H1 (cell line): Measurements from ENCODE around the gene KSR2. TPM values are rescaled to one million over a fixed set of nuclear protein-coding genes. Genes with fewer than 3 reads are reported as not detected.

Experiments
- CTCF ChIA-PET: fragments of 300-600 bp; sonication (Branson Sonifier 250); formaldehyde crosslinking; loops from one replicate; lab custom pipeline; 2021; ENCODE audit not compliant: partially characterized antibody; lab: Charles Lee
- POLR2A ChIA-PET: fragments of 300-600 bp; sonication (Branson Sonifier 250); formaldehyde crosslinking; loops from one replicate; lab custom pipeline; 2021; ENCODE audit warnings: inconsistent platforms; ENCODE audit not compliant: partially characterized antibody; lab: Charles Lee
- DNase-seq, 2 experiments: peaks; one replicate each; pipeline versions ENCODE4 v3.0.0 to v3.0.0-alpha.2; 2010 to 2022; ENCODE audit warnings: low spot score in 2 of 2, low read depth in 1 of 2, mixed read lengths in 1 of 2
- FAIRE-seq: peaks from 2 replicates; lab custom pipeline; 2011; peaks lifted over from hg19 to GRCh38; lab: Jason Lieb, UNC
- H2AFZ ChIP-seq: 2 replicates; pipeline ENCODE4 v1.8.1; 2012; ENCODE audit warnings: low read length, inconsistent platforms
- H2AK5ac ChIP-seq: 2 replicates; pipeline ENCODE4 v1.6.1; 2013; ENCODE audit warnings: low read depth, low read length
- H2BK120ac ChIP-seq: replicated peaks from 2 replicates; pipeline ENCODE3; 2013; ENCODE audit warnings: low read depth, low read length, inconsistent platforms
- H2BK12ac ChIP-seq: 2 replicates; pipeline ENCODE4 v1.6.1; 2013; ENCODE audit warnings: low read depth, low read length
- H2BK15ac ChIP-seq: 2 replicates; pipeline ENCODE4 v1.6.1; 2013; ENCODE audit warnings: low read length
- H2BK20ac ChIP-seq: 2 replicates; pipeline ENCODE4 v1.6.1; 2013; ENCODE audit warnings: low read length
- H2BK5ac ChIP-seq: 2 replicates; pipeline ENCODE4 v1.6.1; 2013; ENCODE audit warnings: low read depth, low read length
- H3K14ac ChIP-seq: 2 replicates; pipeline ENCODE4 v1.6.1; 2013; ENCODE audit warnings: inconsistent platforms; ENCODE audit not compliant: insufficient read length
- H3K18ac ChIP-seq: 2 replicates; pipeline ENCODE4 v1.6.1; 2013; ENCODE audit warnings: low read length; ENCODE audit errors: extremely low read depth
- H3K23ac ChIP-seq: 2 replicates; pipeline ENCODE4 v1.6.1; 2013; ENCODE audit warnings: inconsistent platforms; ENCODE audit not compliant: insufficient read length
- H3K23me2 ChIP-seq: 2 replicates; pipeline ENCODE4 v1.6.1; 2013; ENCODE audit warnings: low read depth, low read length
- H3K27ac ChIP-seq: 2 replicates; pipeline ENCODE4 v1.6.1; 2011; ENCODE audit warnings: low read depth, low read length, inconsistent platforms
- H3K27me3 ChIP-seq, 4 experiments: replicated peaks in 1 of 4; 1 replicate in 1 of 4; 2 replicates in 3 of 4; pipeline versions ENCODE4 v1.6.1 to v1.8.1; 2011 to 2013; ENCODE audit warnings: low read length in 3 of 4, mild to moderate bottlenecking in 3 of 4, inconsistent platforms in 2 of 4, mixed read lengths in 2 of 4, moderate library complexity in 1 of 4; ENCODE audit not compliant: control insufficient read depth in 3 of 4, insufficient read depth in 3 of 4; ENCODE audit errors: extremely low read depth in 1 of 4
- H3K36me3 ChIP-seq, 4 experiments: 2 replicates each; pipeline versions ENCODE4 v1.6.1 to v1.8.1; 2011 to 2013; ENCODE audit warnings: mild to moderate bottlenecking in 4 of 4, low read length in 3 of 4, moderate library complexity in 2 of 4, control low read depth in 1 of 4, inconsistent platforms in 1 of 4; ENCODE audit not compliant: insufficient read depth in 4 of 4, control insufficient read depth in 2 of 4
- H3K4ac ChIP-seq: replicated peaks from 2 replicates; pipeline ENCODE3; 2013; ENCODE audit warnings: low read length, low read depth, mixed read lengths, inconsistent platforms; ENCODE audit not compliant: insufficient read length
- H3K4me1 ChIP-seq, 4 experiments: replicated peaks in 1 of 4; 1 replicate in 1 of 4; 2 replicates in 3 of 4; pipeline versions ENCODE4 v1.6.1 to v1.8.1; 2011 to 2013; ENCODE audit warnings: low read length in 3 of 4, inconsistent platforms in 2 of 4, mixed read lengths in 1 of 4; ENCODE audit not compliant: insufficient read depth in 4 of 4, control insufficient read depth in 3 of 4
- H3K4me2 ChIP-seq, 2 experiments: 2 replicates each; pipeline versions ENCODE4 v1.6.1 to v1.8.1; 2011 to 2013; ENCODE audit warnings: low read depth in 2 of 2, low read length in 2 of 2, control low read depth in 1 of 2, inconsistent platforms in 1 of 2, mild to moderate bottlenecking in 1 of 2; ENCODE audit not compliant: insufficient read depth in 1 of 2
- H3K4me3 ChIP-seq, 4 experiments: fragments of 200-600, 300-600 bp in 1 of 4; sonication (generic), shearing (Covaris generic), sonication (Bioruptor Twin) in 1 of 4; 2 replicates each; pipeline versions ENCODE4 v1.5.1 to v1.8.1; 2011 to 2016; ENCODE audit warnings: low read length in 4 of 4, low read depth in 3 of 4, control low read depth in 2 of 4, inconsistent platforms in 2 of 4, mild to moderate bottlenecking in 2 of 4, mixed read lengths in 1 of 4, moderate library complexity in 1 of 4; ENCODE audit not compliant: insufficient read depth in 2 of 4; ENCODE audit errors: extremely low read depth in 1 of 4
- H3K56ac ChIP-seq: replicated peaks from 2 replicates; pipeline ENCODE3; 2013; ENCODE audit warnings: low read depth, mild to moderate bottlenecking, mixed read lengths, low read length, inconsistent platforms; ENCODE audit not compliant: insufficient read length
- H3K79me1 ChIP-seq: 2 replicates; pipeline ENCODE4 v1.6.1; 2013; ENCODE audit warnings: low read depth, low read length, control low read depth
- H3K79me2 ChIP-seq, 2 experiments: 2 replicates each; pipeline versions ENCODE4 v1.6.1 to v1.8.1; 2012 to 2013; ENCODE audit warnings: low read length in 2 of 2, mild to moderate bottlenecking in 2 of 2, inconsistent platforms in 1 of 2; ENCODE audit not compliant: insufficient read depth in 2 of 2, control insufficient read depth in 1 of 2
- H3K9ac ChIP-seq, 4 experiments: replicated peaks in 1 of 4; 1 replicate in 1 of 4; 2 replicates in 3 of 4; pipeline versions ENCODE4 v1.6.1 to v1.8.1; 2011 to 2013; ENCODE audit warnings: low read depth in 3 of 4, low read length in 3 of 4, control low read depth in 2 of 4, mild to moderate bottlenecking in 2 of 4, moderate library complexity in 2 of 4, inconsistent platforms in 1 of 4; ENCODE audit errors: extremely low read depth in 1 of 4
- H3K9me3 ChIP-seq, 2 experiments: 2 replicates each; pipeline versions ENCODE4 v1.6.1 to v1.8.1; 2012 to 2013; ENCODE audit warnings: mild to moderate bottlenecking in 2 of 2, moderate library complexity in 2 of 2, control low read depth in 1 of 2, inconsistent platforms in 1 of 2, low read depth in 1 of 2, low read length in 1 of 2, mixed read lengths in 1 of 2; ENCODE audit not compliant: insufficient read depth in 2 of 2
- H4K20me1 ChIP-seq, 2 experiments: replicated peaks in 1 of 2; 2 replicates each; pipeline versions ENCODE3 to v1.8.1; 2011 to 2013; ENCODE audit warnings: inconsistent platforms in 2 of 2, low read length in 2 of 2, mild to moderate bottlenecking in 1 of 2; ENCODE audit not compliant: insufficient read depth in 2 of 2, control insufficient read depth in 1 of 2
- H4K5ac ChIP-seq: 2 replicates; pipeline ENCODE4 v1.6.1; 2013; ENCODE audit warnings: low read length, low read depth, mixed read lengths, inconsistent platforms; ENCODE audit not compliant: insufficient read length
- H4K8ac ChIP-seq: 2 replicates; pipeline ENCODE4 v1.8.0; 2013; ENCODE audit warnings: mild to moderate bottlenecking, moderate library complexity, low read length, inconsistent platforms; ENCODE audit not compliant: insufficient read depth; ENCODE audit errors: extremely low read depth
- H4K91ac ChIP-seq: replicated peaks from 2 replicates; pipeline ENCODE3; 2013; ENCODE audit warnings: low read length, mixed read lengths, inconsistent platforms; ENCODE audit not compliant: insufficient read length
- BACH1 ChIP-seq: IDR thresholded peaks from 2 replicates; pipeline ENCODE4 v1.6.1; 2012; ENCODE audit warnings: low read length, improper control_type of control experiment
- CREB1 ChIP-seq: IDR thresholded peaks from 2 replicates; pipeline ENCODE4 v1.6.1; 2012; ENCODE audit warnings: inconsistent platforms
- EGR1 ChIP-seq: IDR thresholded peaks from 2 replicates; pipeline ENCODE4 v1.6.1; 2011; ENCODE audit warnings: low read depth, low read length, borderline replicate concordance
- GTF2F1 ChIP-seq: IDR thresholded peaks from 2 replicates; pipeline ENCODE4 v1.6.1; 2012; ENCODE audit warnings: low read depth, low read length, improper control_type of control experiment, borderline replicate concordance
- KDM5A ChIP-seq: fragments of 200-600 bp; IDR thresholded peaks from 2 replicates; pipeline ENCODE4 v1.7.1; 2012; ENCODE audit warnings: mild to moderate bottlenecking, low read length, inconsistent platforms, mixed read lengths
- POU5F1 ChIP-seq: IDR thresholded peaks from 2 replicates; pipeline ENCODE4 v1.6.1; 2011; ENCODE audit warnings: low read depth, mild to moderate bottlenecking, low read length, moderate library complexity
- SAP30 ChIP-seq: fragments of 300-600 bp; sonication (generic); IDR thresholded peaks from 2 replicates; pipeline ENCODE4 v1.7.1; 2012; ENCODE audit warnings: low read length, moderate library complexity, mild to moderate bottlenecking, inconsistent platforms; ENCODE audit not compliant: insufficient read depth, insufficient replicate concordance
- SP4 ChIP-seq: IDR thresholded peaks from 2 replicates; pipeline ENCODE4 v1.6.1; 2012; ENCODE audit warnings: low read length, inconsistent platforms
- WGBS, 2 experiments: shearing (Covaris generic) in 1 of 2; methylation state at CpG; one replicate each; pipeline versions ENCODE4 v1.1.6 to v1.1.7; 2013 to 2015; ENCODE audit warnings: low lambda C conversion rate in 2 of 2, mixed read lengths in 2 of 2, inconsistent platforms in 1 of 2, low coverage in 1 of 2, missing lambda C conversion rate in 1 of 2; ENCODE audit not compliant: insufficient replicate concordance in 2 of 2, insufficient coverage in 1 of 2, insufficient read length in 1 of 2; ENCODE audit errors: extremely low coverage in 1 of 2, missing lambda C conversion rate in 1 of 2; 5-methylcytosine and 5-hydroxymethylcytosine counted together
- polyA plus RNA-seq, 7 experiments: library from polyadenylated mRNA; depleted of rRNA in 3 of 7; stranded (reverse) in 5 of 7; unstranded in 2 of 7; fragments of >200 nt in 5 of 7; fragments of 200-250 nt in 2 of 7; gene quantifications; 1 replicate in 5 of 7; 2 replicates in 1 of 7; 4 replicates in 1 of 7; pipeline versions ENCODE4 v1.2.1 to v1.2.3, GENCODE V29; 2011 to 2013; ENCODE audit warnings: missing spikeins in 2 of 7, mixed read lengths in 2 of 7
- total RNA-seq: library from RNA; stranded (reverse); fragmentation: NEBNext Ultra II Directional; extraction: Animal tissue kit (Norgen Biotek cat#: 25700); gene quantifications from 2 replicates; pipeline ENCODE4 v1.2.1, GENCODE V29; 2021
- TF ChIP-seq, protein P1 (sequence below), 3 experiments: IDR thresholded peaks; 1 replicate in 2 of 3; 2 replicates in 1 of 3; pipeline versions ENCODE4 v1.5.1 to v1.6.1; 2011; ENCODE audit warnings: low read length in 3 of 3, mild to moderate bottlenecking in 3 of 3, inconsistent platforms in 2 of 3, low read depth in 1 of 3, moderate library complexity in 1 of 3; ENCODE audit not compliant: insufficient read depth in 1 of 3; ENCODE audit errors: control extremely low read depth in 1 of 3
- TF ChIP-seq, protein P2 (sequence below): IDR thresholded peaks from 2 replicates; pipeline ENCODE4 v1.6.1; 2011; ENCODE audit warnings: low read length, improper control_type of control experiment

The KSR2 gene
- total and polyA plus RNA-seq, 2 of the 8 experiments (the other 6 are each of a cell fraction or from before 2014, with no cell fraction given): 0.74 to 2.2 TPM

DNA sequence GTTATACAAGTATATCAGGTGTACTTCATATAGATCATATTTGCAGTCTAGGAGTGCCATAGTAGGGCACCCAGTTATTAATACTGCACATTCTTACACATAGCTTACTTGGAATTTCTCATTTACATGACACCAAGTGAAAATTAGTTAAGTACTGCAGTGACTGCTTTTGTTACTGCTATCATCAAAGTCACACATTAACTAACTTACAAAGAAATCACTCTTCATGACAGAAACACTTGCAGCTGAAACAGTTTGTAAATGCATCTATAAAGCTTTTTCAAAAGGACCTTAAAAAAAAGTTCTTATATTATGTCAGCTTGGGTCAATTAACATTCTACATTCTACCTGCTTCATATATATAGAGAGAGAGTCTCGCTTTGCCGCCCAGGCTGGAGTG is 29.9 kb upstream of the KSR2 start:
- Histone ChIP-seq H4K5ac (no peak overlapping the region), H3K9me3 (no peaks in the 10 kb centered on the region), H3K27me3 (no peaks in the 10 kb centered on the region), H3K23me2 (no peaks in the 10 kb centered on the region), H4K91ac (no peak overlapping the region), H2BK20ac (no peak overlapping the region), H3K9ac (no peak overlapping the region), H2AK5ac (no peak overlapping the region), H3K18ac (no peak overlapping the region), H3K14ac (no peak overlapping the region), H3K23ac (no peak overlapping the region), H3K36me3 (no peaks in the 10 kb centered on the region), H2BK5ac (no peak overlapping the region), H3K4me1 (no peaks in the 10 kb centered on the region), H3K4me3 (no peak overlapping the region), H2BK120ac (no peak overlapping the region), H3K79me1 (no peaks in the 10 kb centered on the region), H3K27ac (no peak overlapping the region), H3K4me2 (no peak overlapping the region), H2AFZ (no peak overlapping the region), H4K8ac (no peak overlapping the region), H3K79me2 (no peaks in the 10 kb centered on the region), H2BK12ac (no peak overlapping the region), H2BK15ac (no peak overlapping the region), H3K56ac (no peak overlapping the region), H3K4ac (no peak overlapping the region), H4K20me1 (no peaks in the 10 kb centered on the region)
- WGBS, 2 experiments: 95% methylated on average over 2 of the region's 2 CpGs; no CpG with 5 or more reads in 1 of the 2 experiments
- no peak for DNase-seq
- ChIA-PET CTCF (interaction anchor here (0.8 to 1.2 kb wide), 2 partner anchors 49 to 141 kb away, joined by 3 read pairs; no protein-coding TSS in a partner anchor), POLR2A (interaction anchor here (1.0 kb wide), 1 partner anchor 30 kb away, joined by 3 read pairs; no protein-coding TSS in a partner anchor)
- no peak for FAIRE-seq
- TF ChIP-seq, protein P1, sequence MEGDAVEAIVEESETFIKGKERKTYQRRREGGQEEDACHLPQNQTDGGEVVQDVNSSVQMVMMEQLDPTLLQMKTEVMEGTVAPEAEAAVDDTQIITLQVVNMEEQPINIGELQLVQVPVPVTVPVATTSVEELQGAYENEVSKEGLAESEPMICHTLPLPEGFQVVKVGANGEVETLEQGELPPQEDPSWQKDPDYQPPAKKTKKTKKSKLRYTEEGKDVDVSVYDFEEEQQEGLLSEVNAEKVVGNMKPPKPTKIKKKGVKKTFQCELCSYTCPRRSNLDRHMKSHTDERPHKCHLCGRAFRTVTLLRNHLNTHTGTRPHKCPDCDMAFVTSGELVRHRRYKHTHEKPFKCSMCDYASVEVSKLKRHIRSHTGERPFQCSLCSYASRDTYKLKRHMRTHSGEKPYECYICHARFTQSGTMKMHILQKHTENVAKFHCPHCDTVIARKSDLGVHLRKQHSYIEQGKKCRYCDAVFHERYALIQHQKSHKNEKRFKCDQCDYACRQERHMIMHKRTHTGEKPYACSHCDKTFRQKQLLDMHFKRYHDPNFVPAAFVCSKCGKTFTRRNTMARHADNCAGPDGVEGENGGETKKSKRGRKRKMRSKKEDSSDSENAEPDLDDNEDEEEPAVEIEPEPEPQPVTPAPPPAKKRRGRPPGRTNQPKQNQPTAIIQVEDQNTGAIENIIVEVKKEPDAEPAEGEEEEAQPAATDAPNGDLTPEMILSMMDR (IDR thresholded peaks at IDR 0.05; ENCODE audit: control extremely low read depth in 1 of 3, insufficient read depth in 1 of 3, low read depth in 1 of 3, low read length in 3 of 3): no peak
- TF ChIP-seq BACH1 (no peak), POU5F1 (no peak), SAP30 (no peak), CREB1 (no peak), EGR1 (no peak), GTF2F1 (no peak), SP4 (no peak), KDM5A (no peak)
- TF ChIP-seq, protein P2, sequence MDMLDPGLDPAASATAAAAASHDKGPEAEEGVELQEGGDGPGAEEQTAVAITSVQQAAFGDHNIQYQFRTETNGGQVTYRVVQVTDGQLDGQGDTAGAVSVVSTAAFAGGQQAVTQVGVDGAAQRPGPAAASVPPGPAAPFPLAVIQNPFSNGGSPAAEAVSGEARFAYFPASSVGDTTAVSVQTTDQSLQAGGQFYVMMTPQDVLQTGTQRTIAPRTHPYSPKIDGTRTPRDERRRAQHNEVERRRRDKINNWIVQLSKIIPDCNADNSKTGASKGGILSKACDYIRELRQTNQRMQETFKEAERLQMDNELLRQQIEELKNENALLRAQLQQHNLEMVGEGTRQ: no peak
